ENCODE measurements around the gene GTF2IRD2. TPM values are rescaled to one million over a fixed set of nuclear protein-coding genes. Genes with fewer than 3 reads are reported as not detected.
"Not testable (repeated sequence)": the region's sequence is repeated elsewhere in the genome, so short reads cannot be mapped to it uniquely, and the experiment has no call there.

Gene GTF2IRD2
- total RNA-seq = 13.7 TPM
- long read RNA-seq, partial matches to known transcripts = 1 of 6 reads
- long read RNA-seq, other reads (novel, unspliced or antisense) = 3 of 6 reads

GRCh38 chr7:74850833-74851721 lies at the start of gene GTF2IRD2:
GTF2IRD2 (minus strand) TSS chr7:74851605; CDS start chr7:74836378, 15,227 bp downstream.
- intact Hi-C loops (cut with DNase I); DNase-seq (ENCODE audit: missing footprints): not testable (repeated sequence)

GRCh38 chr7:74890158-74891123 lies 39.0 kb upstream of the GTF2IRD2 start:
- ATAC-seq = peak; percentile 94
- intact Hi-C loops (cut with DNase I) = not testable (repeated sequence)
- peak; percentile 94 for DNase-seq (ENCODE audit: missing footprints)

More at GRCh38 chr7:74850833-74851721, at the start of gene GTF2IRD2:
- peak; percentile 94 for ATAC-seq

GRCh38 chr7:74889518-74890129 lies 38.2 kb upstream of the GTF2IRD2 start:
- DNase-seq (ENCODE audit: missing footprints); intact Hi-C loops (cut with DNase I); ATAC-seq: not testable (repeated sequence)

- ATAC-seq; DNase-seq (ENCODE audit: missing footprints); intact Hi-C loops (cut with DNase I): not testable (repeated sequence)
Observed at GRCh38 chr7:74885295-74885694, 33.9 kb upstream of the GTF2IRD2 start.

GRCh38 chr7:74882110-74882509 lies 30.7 kb upstream of the GTF2IRD2 start:
- ATAC-seq; intact Hi-C loops (cut with DNase I); DNase-seq (ENCODE audit: missing footprints): not testable (repeated sequence)

- intact Hi-C loops (cut with DNase I) = not testable (repeated sequence)
- peak; percentile 93 for ATAC-seq
- peak; percentile 65 for DNase-seq (ENCODE audit: missing footprints)
Observed at GRCh38 chr7:74874748-74875512, 23.5 kb upstream of the GTF2IRD2 start.

GRCh38 chr7:74874104-74874747 lies 22.8 kb upstream of the GTF2IRD2 start:
- peak; percentile 50 for ATAC-seq
- DNase-seq (ENCODE audit: missing footprints); intact Hi-C loops (cut with DNase I): not testable (repeated sequence)

- intact Hi-C loops (cut with DNase I); DNase-seq (ENCODE audit: missing footprints); ATAC-seq: not testable (repeated sequence)
Observed at GRCh38 chr7:74872542-74872941, 21.1 kb upstream of the GTF2IRD2 start.

DNA sequence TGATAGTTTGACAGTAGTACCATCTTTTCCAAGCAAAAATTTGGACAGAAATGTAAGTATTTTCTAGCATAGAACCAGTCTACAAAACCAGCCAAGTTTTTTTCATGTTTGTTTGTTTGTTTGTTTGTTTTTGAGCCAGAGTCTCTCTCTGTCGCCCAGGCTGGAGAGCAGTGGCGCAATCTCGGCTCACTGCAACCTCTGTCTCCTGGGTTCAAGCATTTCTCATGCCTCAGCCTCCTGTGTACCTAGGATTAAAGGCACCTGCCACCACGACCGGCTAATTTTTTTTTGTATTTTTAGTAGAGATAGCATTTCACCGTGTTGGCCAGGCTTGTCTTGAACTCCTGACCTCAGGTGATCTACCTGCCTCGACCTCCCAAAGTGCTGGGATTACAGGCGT lies 14.4 kb upstream of the GTF2IRD2 start:
- DNase-seq (ENCODE audit: missing footprints); intact Hi-C loops (cut with DNase I); ATAC-seq: not testable (repeated sequence)

GRCh38 chr7:74849853-74850252 lies 1.6 kb downstream of the GTF2IRD2 start:
- peak; percentile 54 for ATAC-seq
- intact Hi-C loops (cut with DNase I) = not testable (repeated sequence)

GRCh38 chr7:74830411-74830810 lies 21.0 kb downstream of the GTF2IRD2 start:
- ATAC-seq; DNase-seq (ENCODE audit: missing footprints); intact Hi-C loops (cut with DNase I): not testable (repeated sequence)

More at GRCh38 chr7:74849853-74850252, 1.6 kb downstream of the GTF2IRD2 start:
- DNase-seq (ENCODE audit: missing footprints) = not testable (repeated sequence)

- intact Hi-C loops (cut with DNase I); DNase-seq (ENCODE audit: missing footprints); ATAC-seq: not testable (repeated sequence)
Observed at GRCh38 chr7:74829959-74830358, 21.4 kb downstream of the GTF2IRD2 start.

DNA sequence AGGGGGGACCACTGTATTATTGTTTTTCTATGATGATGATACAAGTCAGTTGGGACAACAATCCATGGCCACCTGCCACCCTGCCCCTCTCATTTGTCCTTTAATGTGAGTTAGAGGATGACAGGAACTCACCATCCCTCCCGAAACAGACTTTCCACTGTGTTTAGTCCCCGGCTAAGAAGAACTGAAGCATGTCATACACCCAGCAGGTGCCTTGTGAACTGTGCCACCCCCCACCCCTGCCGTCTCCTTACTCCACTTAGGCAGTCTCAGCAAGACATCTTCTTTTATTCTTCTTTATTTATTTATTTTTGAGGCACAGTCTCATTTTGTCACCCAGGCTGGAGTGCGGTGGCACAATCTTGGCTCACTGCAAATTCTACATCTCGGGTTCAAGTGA lies 30.1 kb downstream of the GTF2IRD2 start:
- ATAC-seq; intact Hi-C loops (cut with DNase I); DNase-seq (ENCODE audit: missing footprints): not testable (repeated sequence)

GRCh38 chr7:74820146-74820805 lies 31.1 kb downstream of the GTF2IRD2 start:
- DNase-seq (ENCODE audit: missing footprints); intact Hi-C loops (cut with DNase I): not testable (repeated sequence)
- ATAC-seq = peak; percentile 74

- ATAC-seq; DNase-seq (ENCODE audit: missing footprints); intact Hi-C loops (cut with DNase I): not testable (repeated sequence)
Observed at GRCh38 chr7:74815882-74816281, 35.5 kb downstream of the GTF2IRD2 start.

DNA sequence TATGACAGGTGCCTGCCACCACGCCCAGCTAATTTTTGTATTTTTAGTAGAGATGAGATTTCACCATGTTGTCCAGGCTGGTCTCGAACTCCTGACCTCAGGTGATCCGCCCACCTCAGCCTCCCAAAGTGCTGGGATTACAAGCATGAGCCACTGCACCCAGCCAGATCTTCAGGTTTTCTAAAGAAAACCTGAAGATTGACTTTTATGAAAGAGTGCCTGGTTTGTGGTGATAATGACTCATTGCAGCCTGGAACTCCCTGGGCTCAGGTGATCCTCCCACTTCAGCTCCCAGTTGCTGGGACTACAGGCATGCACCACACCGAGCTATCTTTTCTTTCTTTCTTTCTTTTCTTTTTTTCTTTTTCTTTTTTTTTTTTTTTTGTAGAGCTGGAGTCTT lies 52.8 kb downstream of the GTF2IRD2 start:
- intact Hi-C loops (cut with DNase I); ATAC-seq; DNase-seq (ENCODE audit: missing footprints): not testable (repeated sequence)

Measured in Right ventricle myocardium inferior (tissue), 1 donor.